Activated gamma-delta T cell treated with anti-CD3 and anti-CD28 coated beads, Interleukin-2, amount 50 U/mL, for 16 hours (primary cell): ENCODE measurements around the gene P4HTM.

ENCODE experiments used
- DNase-seq: peaks from one replicate; pipeline ENCODE4 v3.0.0-alpha.2; 2020; ENCODE audit warnings: low read depth

Gene P4HTM

GRCh38 chr3:48984663-48985062 lies 5.4 kb upstream of the P4HTM start:
- DNase-seq = no peak

- no peak for DNase-seq
Observed at GRCh38 chr3:48985831-48986376, 4.1 kb upstream of the P4HTM start.

GRCh38 chr3:48989126-48989795 lies 780 bp upstream of the P4HTM start:
- no peak for DNase-seq

GRCh38 chr3:48990636-48991469 lies 812 bp downstream of the P4HTM start:
- DNase-seq = no peak

- no peak for DNase-seq
Observed at GRCh38 chr3:48991851-48992545, 2.0 kb downstream of the P4HTM start.

- no peak for DNase-seq
Observed at GRCh38 chr3:48993834-48994233, 3.8 kb downstream of the P4HTM start.

- no peak for DNase-seq
Observed at GRCh38 chr3:48996640-48997039, 6.6 kb downstream of the P4HTM start.

GRCh38 chr3:48997102-48997635 lies 7.1 kb downstream of the P4HTM start:
- DNase-seq = no peak

GRCh38 chr3:48997714-48998637 lies 7.9 kb downstream of the P4HTM start:
- no peak for DNase-seq

- DNase-seq = no peak
Observed at GRCh38 chr3:48999085-48999858, 9.2 kb downstream of the P4HTM start.

- no peak for DNase-seq
Observed at GRCh38 chr3:49001155-49001554, 11.1 kb downstream of the P4HTM start.

- DNase-seq = no peak
Observed at GRCh38 chr3:49004352-49005302, 14.6 kb downstream of the P4HTM start.

- DNase-seq = no peak
Observed at GRCh38 chr3:49005303-49005680, 15.3 kb downstream of the P4HTM start.

GRCh38 chr3:49005998-49006397 lies 16.0 kb downstream of the P4HTM start:
- DNase-seq = no peak

- DNase-seq = no peak
Observed at GRCh38 chr3:49006408-49007067, 16.5 kb downstream of the P4HTM start.

- peak; percentile 91 for DNase-seq
Observed at GRCh38 chr3:49007068-49007770, 17.2 kb downstream of the P4HTM start, which contains the start of gene WDR6. TSS of gene WDR6 (plus strand) at chr3:49007391. CDS start at chr3:49007432, 41 bp downstream.

GRCh38 chr3:49007771-49008528 lies 17.9 kb downstream of the P4HTM start:
- peak; percentile 71 for DNase-seq
